Effector CD8-positive, alpha-beta T cell (primary cell): Measurements from ENCODE around the gene SERPINE3.

Experiments
- DNase-seq: peaks from one replicate; lab custom pipeline; 2025; lab: John Stamatoyannopoulos, UW

SERPINE3 gene

GRCh38 chr13:51328488-51328887, 11.0 kb upstream of the SERPINE3 start:
- DNase-seq: no peak

- DNase-seq: no peak
Measured at GRCh38 chr13:51329606-51330005, 9.9 kb upstream of the SERPINE3 start.

- no peak for DNase-seq
Measured at GRCh38 chr13:51330791-51331190, 8.7 kb upstream of the SERPINE3 start.

- DNase-seq: no peak
Measured at GRCh38 chr13:51331354-51331861, 8.1 kb upstream of the SERPINE3 start.

- no peak for DNase-seq
Measured at GRCh38 chr13:51332566-51333361, 6.7 kb upstream of the SERPINE3 start.

GRCh38 chr13:51333421-51333820, 6.1 kb upstream of the SERPINE3 start:
- no peak for DNase-seq

- DNase-seq: no peak
Measured at GRCh38 chr13:51333826-51334225, 5.7 kb upstream of the SERPINE3 start.

GRCh38 chr13:51336746-51337145, 2.7 kb upstream of the SERPINE3 start:
- DNase-seq: no peak

GRCh38 chr13:51339952-51340732, 651 bp downstream of the SERPINE3 start:
- DNase-seq: no peak

- DNase-seq: no peak
Measured at GRCh38 chr13:51341232-51341631, 1.7 kb downstream of the SERPINE3 start.

- DNase-seq: no peak
Measured at GRCh38 chr13:51341791-51342190, 2.3 kb downstream of the SERPINE3 start.

- DNase-seq: no peak
Measured at GRCh38 chr13:51342706-51343105, 3.2 kb downstream of the SERPINE3 start.

- DNase-seq: no peak
Measured at GRCh38 chr13:51343475-51343874, 4.0 kb downstream of the SERPINE3 start.

- DNase-seq: no peak
Measured at GRCh38 chr13:51346397-51346796, 6.9 kb downstream of the SERPINE3 start.

GRCh38 chr13:51347099-51347498, 7.6 kb downstream of the SERPINE3 start:
- no peak for DNase-seq

- DNase-seq: no peak
Measured at GRCh38 chr13:51348069-51348967, 8.8 kb downstream of the SERPINE3 start.

GRCh38 chr13:51349016-51349415, 9.5 kb downstream of the SERPINE3 start:
- no peak for DNase-seq

- no peak for DNase-seq
Measured at GRCh38 chr13:51355217-51355616, 15.7 kb downstream of the SERPINE3 start.

GRCh38 chr13:51357928-51358595, 18.6 kb downstream of the SERPINE3 start:
- DNase-seq: no peak

GRCh38 chr13:51359352-51359751, 19.9 kb downstream of the SERPINE3 start:
- no peak for DNase-seq

GRCh38 chr13:51360489-51360888, 21.0 kb downstream of the SERPINE3 start:
- no peak for DNase-seq
